Progenitor cell of endocrine pancreas (in vitro differentiated cells): Measurements from ENCODE around the gene OR2Y1. TPM values are rescaled to one million over a fixed set of nuclear protein-coding genes. Genes with fewer than 3 reads are reported as not detected.
A peak's percentile ranks its signal among the peaks of the same experiment; 100 is the strongest.
"Not testable (repeated sequence)": the region's sequence is repeated elsewhere in the genome, so short reads cannot be mapped to it uniquely, and the experiment has no call there.

ENCODE experiments used
- DNase-seq: peaks from one replicate; pipeline ENCODE4 v3.0.0; 2021; ENCODE audit warnings: low spot score; ENCODE audit not compliant: unreplicated experiment
- H3K27ac Mint-ChIP-seq: 2 replicates; pipeline ENCODE4 v1.8.0; 2021; ENCODE audit warnings: mild to moderate bottlenecking, moderate library complexity, mixed read lengths
- H3K27me3 Mint-ChIP-seq: 2 replicates; pipeline ENCODE4 v1.8.0; 2021; ENCODE audit warnings: mixed read lengths
- H3K36me3 Mint-ChIP-seq: 2 replicates; pipeline ENCODE4 v1.8.0; 2022; ENCODE audit warnings: mixed read lengths; ENCODE audit not compliant: insufficient read depth
- H3K4me1 Mint-ChIP-seq: 2 replicates; pipeline ENCODE4 v1.8.0; 2021; ENCODE audit warnings: low read depth, mixed read lengths
- H3K4me3 Mint-ChIP-seq: 2 replicates; pipeline ENCODE4 v1.8.0; 2021; ENCODE audit warnings: low read depth, mild to moderate bottlenecking, moderate library complexity, mixed read lengths
- H3K9me3 Mint-ChIP-seq: 2 replicates; pipeline ENCODE4 v1.8.0; 2021; ENCODE audit warnings: low read depth, mixed read lengths
- total RNA-seq: library from RNA; stranded (reverse); gene quantifications from 2 replicates; pipeline ENCODE4 v1.2.1, GENCODE V29; 2021
- TF ChIP-seq, protein P1 (sequence below): fragments of 200-600 bp; sonication (generic); IDR thresholded peaks from one replicate; pipeline ENCODE4 v1.5.0; 2021; ENCODE audit warnings: antibody characterized with exemption, mild to moderate bottlenecking; ENCODE audit not compliant: unreplicated experiment

Gene OR2Y1
- total RNA-seq, 1 donor from 2014 or later, result not detected

DNA sequence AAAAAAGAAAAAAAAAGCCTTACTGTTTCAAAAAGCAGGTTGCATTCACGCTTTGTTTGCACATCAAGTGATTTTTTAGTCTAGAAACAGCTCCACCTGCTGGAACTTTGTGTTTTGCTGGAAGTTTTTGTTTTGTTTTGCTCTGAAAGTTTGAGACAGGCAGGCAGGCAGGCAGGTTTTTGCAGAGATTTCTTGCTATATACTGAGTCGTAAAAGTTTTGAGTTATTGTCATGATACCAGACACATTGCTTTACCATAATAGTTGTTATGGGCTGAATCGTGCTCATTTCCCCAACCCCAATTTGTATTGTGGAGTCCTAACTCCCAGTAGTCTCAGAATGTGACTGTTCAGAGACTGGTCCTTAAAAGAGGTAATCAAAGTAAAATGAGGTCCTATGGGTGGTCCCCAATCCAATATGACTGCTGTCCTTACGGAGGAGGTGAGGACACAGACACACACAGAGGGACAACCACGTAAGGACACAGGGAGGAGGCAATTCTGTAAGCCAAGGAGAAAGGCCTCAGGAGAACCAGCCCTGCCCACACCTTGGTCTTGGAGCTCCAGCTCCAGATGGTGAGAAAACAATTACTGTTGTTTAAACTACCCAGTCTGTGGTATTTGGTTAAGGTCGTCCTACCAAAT is 20.9 kb downstream of the OR2Y1 start:
- H3K27me3 Mint-ChIP-seq, result peaks cover 45% of the 10 kb centered on the region
- TF ChIP-seq, protein P1, sequence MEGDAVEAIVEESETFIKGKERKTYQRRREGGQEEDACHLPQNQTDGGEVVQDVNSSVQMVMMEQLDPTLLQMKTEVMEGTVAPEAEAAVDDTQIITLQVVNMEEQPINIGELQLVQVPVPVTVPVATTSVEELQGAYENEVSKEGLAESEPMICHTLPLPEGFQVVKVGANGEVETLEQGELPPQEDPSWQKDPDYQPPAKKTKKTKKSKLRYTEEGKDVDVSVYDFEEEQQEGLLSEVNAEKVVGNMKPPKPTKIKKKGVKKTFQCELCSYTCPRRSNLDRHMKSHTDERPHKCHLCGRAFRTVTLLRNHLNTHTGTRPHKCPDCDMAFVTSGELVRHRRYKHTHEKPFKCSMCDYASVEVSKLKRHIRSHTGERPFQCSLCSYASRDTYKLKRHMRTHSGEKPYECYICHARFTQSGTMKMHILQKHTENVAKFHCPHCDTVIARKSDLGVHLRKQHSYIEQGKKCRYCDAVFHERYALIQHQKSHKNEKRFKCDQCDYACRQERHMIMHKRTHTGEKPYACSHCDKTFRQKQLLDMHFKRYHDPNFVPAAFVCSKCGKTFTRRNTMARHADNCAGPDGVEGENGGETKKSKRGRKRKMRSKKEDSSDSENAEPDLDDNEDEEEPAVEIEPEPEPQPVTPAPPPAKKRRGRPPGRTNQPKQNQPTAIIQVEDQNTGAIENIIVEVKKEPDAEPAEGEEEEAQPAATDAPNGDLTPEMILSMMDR, result peak; percentile 73
- peak; percentile 12 for DNase-seq
- H3K9me3 Mint-ChIP-seq, result peaks cover under 1% of the 10 kb centered on the region
- no peak overlapping the region for H3K27ac Mint-ChIP-seq
- H3K4me1 Mint-ChIP-seq, result no peaks in the 10 kb centered on the region
- H3K4me3 Mint-ChIP-seq, result no peak overlapping the region
- H3K36me3 Mint-ChIP-seq, result no peaks in the 10 kb centered on the region

DNA sequence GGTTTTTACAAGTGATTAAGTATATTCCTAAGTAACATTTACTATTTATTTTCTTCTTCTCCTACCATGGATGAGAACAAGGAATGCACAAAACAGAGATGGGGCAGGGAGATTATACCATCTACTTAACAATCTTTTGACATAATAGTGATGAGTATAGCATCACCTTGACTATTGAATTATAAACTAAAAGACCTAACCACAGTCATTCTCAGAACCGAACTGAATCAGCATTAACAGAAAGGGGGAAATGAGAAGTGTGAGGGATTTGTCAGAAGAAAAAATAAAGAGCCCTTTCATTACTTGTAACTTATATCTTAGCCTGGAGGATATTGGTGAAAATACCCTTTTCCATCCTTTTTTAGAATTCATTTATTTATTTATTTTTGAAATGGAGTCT is 21.9 kb downstream of the OR2Y1 start:
- DNase-seq, result no peak
- peaks cover 39% of the 10 kb centered on the region for H3K27me3 Mint-ChIP-seq
- TF ChIP-seq, protein P1, result no peak
- H3K4me3 Mint-ChIP-seq, result no peak overlapping the region
- peaks cover 8% of the 10 kb centered on the region for H3K9me3 Mint-ChIP-seq
- no peaks in the 10 kb centered on the region for H3K4me1 Mint-ChIP-seq
- H3K36me3 Mint-ChIP-seq, result no peaks in the 10 kb centered on the region
- no peak overlapping the region for H3K27ac Mint-ChIP-seq

DNA sequence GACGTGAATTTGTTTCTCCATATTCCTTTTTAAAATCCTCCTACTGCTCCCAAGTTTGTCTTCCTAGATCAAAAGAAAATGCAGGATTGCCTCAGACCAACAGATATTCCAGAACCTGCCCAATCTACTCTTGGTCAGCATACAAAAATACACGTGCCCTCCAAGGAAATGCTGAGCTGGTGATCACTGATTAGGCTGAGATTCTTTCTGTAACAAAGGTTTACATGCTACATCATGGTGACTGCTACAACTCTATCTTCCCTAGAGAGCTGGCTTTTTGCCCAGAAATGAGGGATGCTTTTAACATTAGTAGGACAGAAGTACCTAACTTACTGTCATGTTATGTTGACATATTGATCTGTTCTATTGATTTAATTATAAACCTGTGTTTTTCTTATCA is 35.5 kb downstream of the OR2Y1 start:
- Mint-ChIP-seq H3K4me1 (peaks cover 5% of the 10 kb centered on the region), H3K9me3 (peaks cover 6% of the 10 kb centered on the region), H3K27me3 (peaks cover 12% of the 10 kb centered on the region), H3K4me3 (no peak overlapping the region), H3K36me3 (no peaks in the 10 kb centered on the region), H3K27ac (no peak overlapping the region)
- DNase-seq, result no peak
- TF ChIP-seq, protein P1, result no peak

DNA sequence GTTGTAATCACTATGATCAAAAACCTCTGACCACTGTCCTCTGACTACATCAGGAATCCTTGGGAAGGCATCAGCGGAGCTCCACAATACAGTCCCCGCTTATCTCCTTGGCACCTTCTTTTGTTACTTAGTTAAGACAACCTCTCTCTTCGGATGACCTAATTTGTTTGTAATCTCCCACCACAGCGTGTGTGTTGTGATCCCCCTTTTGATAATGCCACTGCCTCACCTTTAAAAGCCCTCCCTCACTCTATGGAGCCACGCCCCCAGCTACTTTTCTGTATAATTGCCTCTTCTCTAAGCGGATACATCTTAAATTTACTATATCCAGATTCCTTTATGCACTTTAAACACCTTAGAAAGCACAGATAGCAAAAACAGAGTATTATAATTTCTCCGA is 35.9 kb downstream of the OR2Y1 start:
- TF ChIP-seq, protein P1, result no peak
- peaks cover 14% of the 10 kb centered on the region for H3K27me3 Mint-ChIP-seq
- no peak for DNase-seq
- peaks cover 5% of the 10 kb centered on the region for H3K4me1 Mint-ChIP-seq
- H3K4me3 Mint-ChIP-seq, result no peak overlapping the region
- H3K27ac Mint-ChIP-seq, result no peak overlapping the region
- peaks cover 6% of the 10 kb centered on the region for H3K9me3 Mint-ChIP-seq
- H3K36me3 Mint-ChIP-seq, result no peaks in the 10 kb centered on the region

DNA sequence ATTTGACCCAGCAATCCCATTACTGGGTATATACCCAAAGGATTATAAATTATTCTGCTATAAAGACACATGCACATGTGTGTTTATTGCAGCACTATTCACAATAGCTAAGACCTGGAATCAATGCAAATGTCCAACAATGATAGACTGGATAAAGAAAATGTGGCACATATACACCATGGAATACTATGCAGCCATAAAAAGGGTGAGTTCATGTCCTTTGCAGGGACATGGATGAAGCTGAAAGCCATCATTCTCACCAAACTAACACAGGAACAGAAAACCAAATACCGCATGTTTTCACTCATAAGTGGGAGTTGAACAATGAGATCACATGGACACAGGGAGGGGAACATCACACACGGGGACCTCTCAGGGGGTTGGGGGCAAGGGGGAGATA is 36.5 kb downstream of the OR2Y1 start:
- not testable (repeated sequence) for H3K36me3 Mint-ChIP-seq, H3K4me3 Mint-ChIP-seq, DNase-seq, H3K4me1 Mint-ChIP-seq, H3K27ac Mint-ChIP-seq, H3K9me3 Mint-ChIP-seq
- peaks cover 19% of the 10 kb centered on the region for H3K27me3 Mint-ChIP-seq

DNA sequence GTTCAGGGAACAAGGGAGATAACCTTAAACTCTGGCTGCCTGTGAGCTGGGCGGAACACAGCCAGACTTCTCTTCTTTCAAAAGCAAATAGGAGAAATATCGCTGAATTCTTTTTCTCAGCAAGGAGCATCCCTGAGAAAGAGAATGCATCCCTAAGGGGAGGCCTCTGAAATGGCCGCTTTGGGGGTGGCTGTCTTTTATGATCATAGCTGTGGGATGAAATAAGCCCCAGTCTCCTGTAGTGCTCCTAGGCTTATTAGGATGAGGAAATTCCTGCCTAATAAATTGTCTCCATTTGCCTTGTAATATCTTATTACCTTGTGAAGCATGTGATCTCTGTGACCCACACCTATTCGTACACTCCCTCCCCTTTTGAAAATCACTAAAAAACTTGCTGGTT is 39.4 kb downstream of the OR2Y1 start:
- H3K4me3 Mint-ChIP-seq, H3K27ac Mint-ChIP-seq, H3K9me3 Mint-ChIP-seq, H3K4me1 Mint-ChIP-seq, DNase-seq, H3K36me3 Mint-ChIP-seq: not testable (repeated sequence)
- peaks cover 25% of the 10 kb centered on the region for H3K27me3 Mint-ChIP-seq
